Nephron progenitor cell (in vitro differentiated cells): ENCODE measurements around the gene CENPU.

Experiments
- DNase-seq: peaks from one replicate; pipeline ENCODE4 v3.0.0; 2021
- H3K27ac Mint-ChIP-seq: 2 replicates; pipeline ENCODE4 v1.8.0; 2021; ENCODE audit warnings: mild to moderate bottlenecking, moderate library complexity, mixed read lengths
- H3K27me3 Mint-ChIP-seq: 2 replicates; pipeline ENCODE4 v1.8.0; 2021; ENCODE audit warnings: mild to moderate bottlenecking, low read depth, mixed read lengths; ENCODE audit not compliant: poor library complexity
- H3K36me3 Mint-ChIP-seq: 2 replicates; pipeline ENCODE4 v1.8.0; 2021; ENCODE audit warnings: low read depth, mixed read lengths
- H3K4me1 Mint-ChIP-seq: 2 replicates; pipeline ENCODE4 v1.8.0; 2021; ENCODE audit warnings: mixed read lengths
- H3K4me3 Mint-ChIP-seq: 2 replicates; pipeline ENCODE4 v1.8.0; 2021; ENCODE audit warnings: mild to moderate bottlenecking, moderate library complexity, mixed read lengths
- H3K9me3 Mint-ChIP-seq: 2 replicates; pipeline ENCODE4 v1.8.0; 2021; ENCODE audit warnings: mild to moderate bottlenecking, moderate library complexity, mixed read lengths
- TF ChIP-seq, protein P1 (sequence below): fragments of 200-600 bp; sonication (generic); IDR thresholded peaks from 2 replicates; pipeline ENCODE4 v1.5.0; 2021; ENCODE audit warnings: antibody characterized with exemption

Gene CENPU

DNA sequence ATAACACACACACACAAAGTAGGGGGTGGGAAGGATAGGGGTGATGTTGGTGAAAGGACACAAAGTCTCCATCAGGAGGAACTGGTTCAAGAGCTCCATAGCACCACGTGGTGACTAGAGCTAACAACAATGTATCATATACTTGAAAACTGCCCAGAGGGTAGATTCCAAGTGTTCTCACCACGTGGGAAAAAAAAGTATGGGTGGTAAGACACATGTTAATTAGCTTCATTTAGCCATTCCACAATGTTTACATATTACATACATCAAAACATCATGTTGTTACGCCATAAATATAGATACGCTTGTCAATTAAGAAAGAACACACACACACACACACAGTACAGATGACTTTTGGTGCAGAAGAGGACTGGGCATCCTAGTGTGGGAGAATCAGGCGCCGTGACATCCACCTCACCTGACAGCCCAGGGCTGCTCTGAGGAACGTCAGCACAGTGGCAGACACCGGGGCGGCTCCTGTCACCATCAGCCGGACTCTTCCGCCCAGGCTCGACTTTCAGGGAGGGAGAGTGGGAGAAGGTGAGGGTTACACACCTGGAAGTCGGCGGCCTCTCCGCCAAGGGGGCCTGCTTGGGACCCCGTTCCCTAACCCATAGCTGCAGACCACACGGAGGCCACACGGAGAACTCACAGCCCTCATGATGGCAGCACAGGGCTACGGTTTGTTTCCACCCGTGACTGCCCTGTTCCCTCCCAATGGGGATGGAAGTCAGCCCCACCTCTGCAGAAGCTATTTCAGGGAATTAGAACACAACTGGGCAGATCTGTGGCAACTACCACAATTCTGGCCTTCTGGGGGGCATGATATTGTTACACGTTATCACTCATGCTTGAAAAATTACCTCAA lies 31.8 kb upstream of the CENPU start:
- Mint-ChIP-seq H3K27ac (no peak overlapping the region), H3K9me3 (no peaks in the 10 kb centered on the region), H3K36me3 (no peaks in the 10 kb centered on the region), H3K4me3 (no peak overlapping the region), H3K27me3 (peaks cover 7% of the 10 kb centered on the region), H3K4me1 (no peaks in the 10 kb centered on the region)
- no peak for DNase-seq
- TF ChIP-seq, protein P1, sequence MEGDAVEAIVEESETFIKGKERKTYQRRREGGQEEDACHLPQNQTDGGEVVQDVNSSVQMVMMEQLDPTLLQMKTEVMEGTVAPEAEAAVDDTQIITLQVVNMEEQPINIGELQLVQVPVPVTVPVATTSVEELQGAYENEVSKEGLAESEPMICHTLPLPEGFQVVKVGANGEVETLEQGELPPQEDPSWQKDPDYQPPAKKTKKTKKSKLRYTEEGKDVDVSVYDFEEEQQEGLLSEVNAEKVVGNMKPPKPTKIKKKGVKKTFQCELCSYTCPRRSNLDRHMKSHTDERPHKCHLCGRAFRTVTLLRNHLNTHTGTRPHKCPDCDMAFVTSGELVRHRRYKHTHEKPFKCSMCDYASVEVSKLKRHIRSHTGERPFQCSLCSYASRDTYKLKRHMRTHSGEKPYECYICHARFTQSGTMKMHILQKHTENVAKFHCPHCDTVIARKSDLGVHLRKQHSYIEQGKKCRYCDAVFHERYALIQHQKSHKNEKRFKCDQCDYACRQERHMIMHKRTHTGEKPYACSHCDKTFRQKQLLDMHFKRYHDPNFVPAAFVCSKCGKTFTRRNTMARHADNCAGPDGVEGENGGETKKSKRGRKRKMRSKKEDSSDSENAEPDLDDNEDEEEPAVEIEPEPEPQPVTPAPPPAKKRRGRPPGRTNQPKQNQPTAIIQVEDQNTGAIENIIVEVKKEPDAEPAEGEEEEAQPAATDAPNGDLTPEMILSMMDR: no peak

DNA sequence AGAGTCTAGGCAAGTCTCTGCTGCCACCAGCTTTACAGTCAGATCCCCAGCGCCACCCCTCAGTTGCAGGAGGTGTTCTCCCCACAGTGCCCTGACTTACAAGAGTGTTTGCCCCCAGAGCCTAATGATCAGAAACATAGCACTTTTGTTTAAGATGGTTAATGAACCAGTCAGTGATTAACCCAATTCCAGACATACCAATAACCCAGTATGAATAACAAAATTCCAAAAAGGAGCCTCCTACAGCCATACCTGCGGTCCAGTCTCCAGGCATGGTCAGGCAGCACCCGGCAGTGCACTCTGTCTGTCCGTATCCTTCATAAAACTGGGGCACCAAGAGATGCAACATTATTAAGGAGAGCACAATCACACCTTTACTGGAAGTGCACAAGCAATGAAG lies 30.7 kb upstream of the CENPU start:
- H3K36me3 Mint-ChIP-seq: no peaks in the 10 kb centered on the region
- no peaks in the 10 kb centered on the region for H3K4me1 Mint-ChIP-seq
- no peak overlapping the region for H3K27ac Mint-ChIP-seq
- H3K4me3 Mint-ChIP-seq: no peak overlapping the region
- TF ChIP-seq, protein P1: no peak
- H3K27me3 Mint-ChIP-seq: peaks cover 14% of the 10 kb centered on the region
- peaks cover 4% of the 10 kb centered on the region for H3K9me3 Mint-ChIP-seq
- no peak for DNase-seq

DNA sequence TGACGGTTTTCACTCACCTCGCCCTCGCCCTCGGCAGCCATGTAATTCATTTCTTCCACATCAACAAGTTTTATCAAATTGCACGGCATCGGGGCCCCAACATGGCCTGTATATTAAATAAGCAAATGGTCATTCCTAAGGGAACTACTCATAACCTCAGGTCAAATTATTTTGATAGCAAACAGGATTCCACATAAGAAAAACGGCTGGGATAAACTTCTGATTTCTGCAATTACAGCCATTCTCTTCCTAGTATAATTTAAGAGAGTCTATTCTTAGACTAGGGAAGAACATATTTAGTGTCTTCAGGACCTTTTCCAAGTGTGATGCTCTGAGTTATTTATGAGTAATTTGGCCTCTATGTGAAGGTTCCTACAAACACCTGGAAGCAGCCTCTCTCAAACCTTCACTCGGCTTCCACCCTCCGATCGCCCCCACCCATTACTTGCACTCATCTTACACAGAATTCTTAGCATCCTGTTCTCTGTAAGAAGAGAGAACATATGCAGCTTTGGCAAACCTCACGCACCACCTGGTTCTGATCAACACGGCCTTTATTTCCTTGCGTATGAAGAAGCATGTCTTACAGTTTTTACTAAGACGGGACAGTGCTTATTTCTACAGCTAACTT lies 29.4 kb upstream of the CENPU start:
- Mint-ChIP-seq H3K27me3 (peaks cover 14% of the 10 kb centered on the region), H3K4me1 (no peaks in the 10 kb centered on the region), H3K36me3 (no peaks in the 10 kb centered on the region), H3K27ac (no peak overlapping the region), H3K9me3 (peaks cover 4% of the 10 kb centered on the region), H3K4me3 (no peak overlapping the region)
- TF ChIP-seq, protein P1: no peak
- DNase-seq: no peak

- DNase-seq: no peak
- Mint-ChIP-seq H3K36me3 (no peaks in the 10 kb centered on the region), H3K27ac (no peak overlapping the region), H3K4me3 (no peak overlapping the region), H3K9me3 (peaks cover 4% of the 10 kb centered on the region), H3K4me1 (peaks cover 5% of the 10 kb centered on the region), H3K27me3 (peaks cover 14% of the 10 kb centered on the region)
- TF ChIP-seq, protein P1: no peak
These were observed 28.2 kb upstream of the CENPU start for GRCh38 chr4:184762100-184762499.

DNA sequence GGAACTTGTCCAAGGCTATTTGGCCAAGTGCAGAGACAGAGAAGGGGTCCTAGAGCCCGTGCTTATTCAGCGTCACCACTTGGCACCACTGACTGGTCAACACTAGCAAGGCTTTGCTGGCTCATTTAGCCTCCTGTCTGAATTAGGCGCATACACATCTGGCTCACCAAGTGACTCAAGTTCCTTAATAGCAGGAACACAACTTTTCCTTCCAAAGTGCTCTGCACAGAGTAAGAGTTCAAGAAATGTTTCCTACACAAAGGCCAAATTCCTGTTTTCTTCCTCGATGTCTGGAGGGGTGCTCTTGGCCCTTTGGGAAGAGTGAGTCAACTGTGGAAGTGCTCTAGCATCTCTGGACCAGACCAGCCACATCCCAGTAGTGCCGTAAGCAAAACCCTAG lies 26.8 kb upstream of the CENPU start:
- Mint-ChIP-seq H3K36me3 (no peaks in the 10 kb centered on the region), H3K9me3 (peaks cover 4% of the 10 kb centered on the region), H3K4me1 (peaks cover 13% of the 10 kb centered on the region), H3K27ac (no peak overlapping the region), H3K4me3 (no peak overlapping the region), H3K27me3 (peaks cover 14% of the 10 kb centered on the region)
- no peak for DNase-seq
- TF ChIP-seq, protein P1: no peak
